Trophoblast cell (in vitro differentiated cells and primary cell): ENCODE results near the gene SPATA7.

ENCODE experiments used
- DNase-seq, 2 donors: peaks; one replicate each; pipeline ENCODE4 v3.0.0-alpha.2; 2016
- H2AFZ ChIP-seq: 2 replicates; pipeline ENCODE4 v1.6.1; 2013; ENCODE audit warnings: low read length, moderate library complexity, mild to moderate bottlenecking; ENCODE audit not compliant: insufficient read depth, poor library complexity
- H2AK5ac ChIP-seq: 2 replicates; pipeline ENCODE4 v1.6.1; 2013; ENCODE audit warnings: mild to moderate bottlenecking, low read length
- H2BK120ac ChIP-seq: 2 replicates; pipeline ENCODE4 v1.6.1; 2013; ENCODE audit warnings: low read length, mild to moderate bottlenecking, moderate library complexity; ENCODE audit not compliant: insufficient read depth, poor library complexity
- H2BK12ac ChIP-seq: 2 replicates; pipeline ENCODE4 v1.6.1; 2013; ENCODE audit warnings: mild to moderate bottlenecking, low read length, moderate library complexity
- H2BK5ac ChIP-seq: 2 replicates; pipeline ENCODE4 v1.6.1; 2013; ENCODE audit warnings: low read length, low read depth, moderate library complexity, mild to moderate bottlenecking; ENCODE audit not compliant: poor library complexity
- H3K14ac ChIP-seq: 2 replicates; pipeline ENCODE4 v1.6.1; 2013; ENCODE audit warnings: mild to moderate bottlenecking, low read length
- H3K18ac ChIP-seq: 2 replicates; pipeline ENCODE4 v1.6.1; 2013; ENCODE audit warnings: mild to moderate bottlenecking, low read length
- H3K23ac ChIP-seq: 2 replicates; pipeline ENCODE4 v1.6.1; 2013; ENCODE audit warnings: low read length
- H3K27ac ChIP-seq: 2 replicates; pipeline ENCODE4 v1.5.1; 2013; ENCODE audit warnings: low read depth, mild to moderate bottlenecking, inconsistent platforms, low read length, moderate library complexity
- H3K27me3 ChIP-seq: 2 replicates; pipeline ENCODE4 v1.6.1; 2013; ENCODE audit warnings: inconsistent platforms, mild to moderate bottlenecking, low read length, moderate library complexity; ENCODE audit not compliant: insufficient read depth
- H3K36me3 ChIP-seq, 2 experiments: 1 replicate in 1 of 2; 2 replicates in 1 of 2; pipeline ENCODE4 v1.6.1; 2013; ENCODE audit warnings: low read length in 2 of 2, mild to moderate bottlenecking in 2 of 2, moderate library complexity in 1 of 2; ENCODE audit not compliant: insufficient read depth in 2 of 2, control insufficient read depth in 1 of 2
- H3K4ac ChIP-seq: 2 replicates; pipeline ENCODE4 v1.6.1; 2013; ENCODE audit warnings: low read depth, mild to moderate bottlenecking, low read length, moderate library complexity
- H3K4me1 ChIP-seq, 2 experiments: 1 replicate in 1 of 2; 2 replicates in 1 of 2; pipeline ENCODE4 v1.6.1; 2013; ENCODE audit warnings: low read length in 2 of 2, mild to moderate bottlenecking in 2 of 2, moderate library complexity in 1 of 2; ENCODE audit not compliant: insufficient read depth in 2 of 2, control insufficient read depth in 1 of 2
- H3K4me2 ChIP-seq: 2 replicates; pipeline ENCODE4 v1.6.1; 2013; ENCODE audit warnings: inconsistent platforms, mild to moderate bottlenecking, low read length, moderate library complexity
- H3K4me3 ChIP-seq: 2 replicates; pipeline ENCODE4 v1.5.1; 2013; ENCODE audit warnings: mild to moderate bottlenecking, low read depth, low read length, inconsistent platforms
- H3K79me1 ChIP-seq: one replicate; pipeline ENCODE4 v1.6.1; 2013; ENCODE audit warnings: low read length
- H3K79me2 ChIP-seq: 2 replicates; pipeline ENCODE4 v1.6.1; 2013; ENCODE audit warnings: low read length, mild to moderate bottlenecking; ENCODE audit not compliant: control insufficient read depth, insufficient read depth, poor library complexity
- H3K9ac ChIP-seq: 2 replicates; pipeline ENCODE4 v1.6.1; 2013; ENCODE audit warnings: mild to moderate bottlenecking, low read length
- H3K9me3 ChIP-seq: 2 replicates; pipeline ENCODE4 v1.6.1; 2013; ENCODE audit warnings: low read depth, mild to moderate bottlenecking, control low read depth, inconsistent platforms, low read length; ENCODE audit not compliant: insufficient read depth
- H4K12ac ChIP-seq: 2 replicates; pipeline ENCODE4 v1.6.1; 2013; ENCODE audit warnings: low read depth, mild to moderate bottlenecking, low read length, moderate library complexity
- H4K8ac ChIP-seq: 2 replicates; pipeline ENCODE4 v1.6.1; 2013; ENCODE audit warnings: low read depth, mild to moderate bottlenecking, low read length, moderate library complexity
- H4K91ac ChIP-seq: one replicate; pipeline ENCODE4 v1.6.1; 2013; ENCODE audit warnings: low read depth, mild to moderate bottlenecking, low read length, moderate library complexity
- WGBS: extraction: QIAGEN DNeasy Blood & Tissue Kit; methylation state at CpG from one replicate; pipeline ENCODE4 v1.1.7; 2013; ENCODE audit warnings: missing lambda C conversion rate; ENCODE audit not compliant: insufficient read length, insufficient coverage; ENCODE audit errors: extremely low coverage; 5-methylcytosine and 5-hydroxymethylcytosine counted together

The SPATA7 gene

GRCh38 chr14:88348546-88348945 is 36.9 kb upstream of the SPATA7 start:
- no peak overlapping the region for H4K8ac ChIP-seq
- no peak overlapping the region for H4K91ac ChIP-seq
- no peak for DNase-seq
- H3K18ac ChIP-seq, result no peak overlapping the region
- no peak overlapping the region for H3K4ac ChIP-seq
- H3K27ac ChIP-seq, result no peak overlapping the region
- H3K4me3 ChIP-seq, result no peak overlapping the region
- H2AK5ac ChIP-seq, result no peak overlapping the region
- H4K12ac ChIP-seq, result no peak overlapping the region
- H2BK12ac ChIP-seq, result no peak overlapping the region
- H2AFZ ChIP-seq, result no peak overlapping the region
- no peaks in the 10 kb centered on the region for H3K36me3 ChIP-seq
- WGBS, result no CpG with 5 or more reads among the region's 3 CpGs
- no peak overlapping the region for H3K23ac ChIP-seq
- no peak overlapping the region for H3K14ac ChIP-seq
- no peak overlapping the region for H2BK5ac ChIP-seq
- H3K79me2 ChIP-seq, result no peaks in the 10 kb centered on the region
- no peak overlapping the region for H3K4me2 ChIP-seq
- H3K27me3 ChIP-seq, result no peaks in the 10 kb centered on the region
- no peak overlapping the region for H2BK120ac ChIP-seq
- H3K4me1 ChIP-seq, result no peaks in the 10 kb centered on the region
- H3K9me3 ChIP-seq, result no peaks in the 10 kb centered on the region
- no peaks in the 10 kb centered on the region for H3K79me1 ChIP-seq
- H3K9ac ChIP-seq, result no peak overlapping the region

- Histone ChIP-seq H3K27me3 (no peaks in the 10 kb centered on the region), H3K9me3 (no peaks in the 10 kb centered on the region), H3K9ac (no peak overlapping the region), H3K4me1 (no peaks in the 10 kb centered on the region), H4K8ac (no peak overlapping the region), H3K4ac (no peak overlapping the region), H2BK12ac (no peak overlapping the region), H2AK5ac (no peak overlapping the region), H2BK5ac (no peak overlapping the region), H4K12ac (no peak overlapping the region), H3K18ac (no peak overlapping the region), H3K23ac (no peak overlapping the region), H3K27ac (no peak overlapping the region), H3K79me1 (no peaks in the 10 kb centered on the region), H2AFZ (no peak overlapping the region), H3K14ac (no peak overlapping the region), H3K4me2 (no peak overlapping the region), H3K79me2 (no peaks in the 10 kb centered on the region), H4K91ac (no peak overlapping the region), H3K4me3 (no peak overlapping the region), H3K36me3 (no peaks in the 10 kb centered on the region), H2BK120ac (no peak overlapping the region)
- no CpG with 5 or more reads among the region's 4 CpGs for WGBS
- no peak for DNase-seq
These were observed 33.3 kb upstream of the SPATA7 start for GRCh38 chr14:88351966-88352691.

- Histone ChIP-seq H2BK5ac (no peak overlapping the region), H4K12ac (no peak overlapping the region), H4K91ac (no peak overlapping the region), H2BK12ac (no peak overlapping the region), H3K18ac (no peak overlapping the region), H2AFZ (no peak overlapping the region), H3K4ac (no peak overlapping the region), H4K8ac (no peak overlapping the region), H3K14ac (no peak overlapping the region), H3K79me1 (no peaks in the 10 kb centered on the region), H3K9me3 (no peaks in the 10 kb centered on the region), H3K36me3 (no peaks in the 10 kb centered on the region), H2BK120ac (no peak overlapping the region), H3K27me3 (no peaks in the 10 kb centered on the region), H3K4me1 (no peaks in the 10 kb centered on the region), H3K27ac (no peak overlapping the region), H3K4me3 (no peak overlapping the region), H3K9ac (no peak overlapping the region), H2AK5ac (no peak overlapping the region), H3K4me2 (no peak overlapping the region), H3K79me2 (no peaks in the 10 kb centered on the region), H3K23ac (no peak overlapping the region)
- no CpG with 5 or more reads among the region's 3 CpGs for WGBS
- DNase-seq, result no peak
These were observed 32.8 kb upstream of the SPATA7 start for GRCh38 chr14:88352698-88353097.

GRCh38 chr14:88354358-88354757 is 31.1 kb upstream of the SPATA7 start:
- H3K4ac ChIP-seq, result no peak overlapping the region
- H3K79me2 ChIP-seq, result no peaks in the 10 kb centered on the region
- no peak overlapping the region for H2BK5ac ChIP-seq
- no peak overlapping the region for H3K27ac ChIP-seq
- no CpG with 5 or more reads among the region's 3 CpGs for WGBS
- no peak overlapping the region for H2BK120ac ChIP-seq
- no peak overlapping the region for H4K91ac ChIP-seq
- H3K4me1 ChIP-seq, result no peaks in the 10 kb centered on the region
- H2AFZ ChIP-seq, result no peak overlapping the region
- H3K4me3 ChIP-seq, result no peak overlapping the region
- H3K14ac ChIP-seq, result no peak overlapping the region
- no peak for DNase-seq
- no peak overlapping the region for H4K8ac ChIP-seq
- no peaks in the 10 kb centered on the region for H3K36me3 ChIP-seq
- no peaks in the 10 kb centered on the region for H3K9me3 ChIP-seq
- H3K18ac ChIP-seq, result no peak overlapping the region
- H3K9ac ChIP-seq, result no peak overlapping the region
- no peak overlapping the region for H4K12ac ChIP-seq
- H3K27me3 ChIP-seq, result no peaks in the 10 kb centered on the region
- no peak overlapping the region for H2AK5ac ChIP-seq
- no peaks in the 10 kb centered on the region for H3K79me1 ChIP-seq
- no peak overlapping the region for H3K4me2 ChIP-seq
- H2BK12ac ChIP-seq, result no peak overlapping the region
- no peak overlapping the region for H3K23ac ChIP-seq
